GM23338 (cell line): Measurements from ENCODE around the gene KCNK4.

ENCODE experiments used
- CTCF ChIP-seq, 2 experiments: fragments of 200-600 bp in 1 of 2; sonication (generic) in 1 of 2; conservative IDR thresholded peaks; 2 replicates each; pipeline versions ENCODE4 v1.5.1 to v1.6.1; 2016 to 2017; ENCODE audit warnings: antibody characterized with exemption in 2 of 2, low read depth in 2 of 2, mild to moderate bottlenecking in 2 of 2, moderate library complexity in 1 of 2
- EZH2phosphoT487 ChIP-seq: fragments of 200-600 bp; sonication (generic); IDR thresholded peaks from one replicate; pipeline ENCODE4 v1.8.1; 2018; ENCODE audit warnings: antibody characterized with exemption; ENCODE audit not compliant: unreplicated experiment
- POLR2AphosphoS5 ChIP-seq: IDR thresholded peaks from 2 replicates; pipeline ENCODE4 v1.6.1; 2016; ENCODE audit warnings: antibody characterized with exemption, low read depth
- REST ChIP-seq: IDR thresholded peaks from one replicate; pipeline ENCODE4 v1.6.1; 2018; ENCODE audit warnings: antibody characterized with exemption; ENCODE audit not compliant: unreplicated experiment

GRCh38 chr11:64260147-64260708, 30.9 kb upstream of the KCNK4 start:
- no peak for TF ChIP-seq CTCF (conservative IDR thresholded peaks at IDR 0.05; ENCODE audit: low read depth in 2 of 2)
- TF ChIP-seq EZH2phosphoT487: no peak
- TF ChIP-seq REST: no peak
- no peak for TF ChIP-seq POLR2AphosphoS5
